CD4-positive, alpha-beta T cell (primary cell): ENCODE measurements around the gene KAT2B. TPM values are rescaled to one million over a fixed set of nuclear protein-coding genes. Genes with fewer than 3 reads are reported as not detected.

Experiments used
- ATAC-seq: fragments of 200-7000 bp; cut with Tn5 transposase; one replicate; pipeline ENCODE4 v1.10.0; 2022; ENCODE audit warnings: mild to moderate bottlenecking; ENCODE audit not compliant: poor library complexity
- CTCF ChIA-PET: fragments of 350-600 bp; sonication (Branson Sonifier 250); formaldehyde crosslinking; loops from one replicate; lab custom pipeline; 2021; ENCODE audit warnings: antibody characterized with exemption, inconsistent platforms; lab: Charles Lee
- POLR2A ChIA-PET: fragments of 350-600 bp; sonication (Branson Sonifier 250); formaldehyde crosslinking; loops from one replicate; lab custom pipeline; 2021; ENCODE audit warnings: antibody characterized with exemption, inconsistent platforms; lab: Charles Lee
- DNase-seq, 14 experiments: peaks; one replicate each; pipeline ENCODE4 v3.0.0-alpha.2; 2013 to 2020; ENCODE audit warnings: mixed read lengths in 2 of 14
- H3K27ac ChIP-seq, 2 donors: one replicate each; pipeline versions ENCODE4 v1.5.1 to v1.7.0; 2013; ENCODE audit warnings: low read length in 2 of 2, low read depth in 1 of 2, mild to moderate bottlenecking in 1 of 2
- H3K27me3 ChIP-seq, 2 experiments: 1 replicate in 1 of 2; 2 replicates in 1 of 2; pipeline versions ENCODE4 v1.6.1 to v1.7.0; 2013; ENCODE audit warnings: low read length in 2 of 2, control low read depth in 1 of 2, mild to moderate bottlenecking in 1 of 2, moderate library complexity in 1 of 2; ENCODE audit not compliant: insufficient read depth in 2 of 2, control insufficient read depth in 1 of 2
- H3K36me3 ChIP-seq: one replicate; pipeline ENCODE4 v1.6.1; 2013; ENCODE audit warnings: low read length, control low read depth; ENCODE audit not compliant: insufficient read depth
- H3K4me1 ChIP-seq: one replicate; pipeline ENCODE4 v1.6.1; 2013; ENCODE audit warnings: low read length, control low read depth; ENCODE audit not compliant: insufficient read depth
- H3K4me3 ChIP-seq: one replicate; pipeline ENCODE4 v1.5.1; 2013; ENCODE audit warnings: mild to moderate bottlenecking, low read length, moderate library complexity
- H3K9me3 ChIP-seq, 2 experiments: 1 replicate in 1 of 2; 2 replicates in 1 of 2; pipeline versions ENCODE4 v1.6.1 to v1.7.0; 2013; ENCODE audit warnings: low read length in 2 of 2, mild to moderate bottlenecking in 2 of 2, control low read depth in 1 of 2, moderate library complexity in 1 of 2; ENCODE audit not compliant: control insufficient read depth in 1 of 2, insufficient read depth in 1 of 2
- H3K27ac Mint-ChIP-seq: one replicate; pipeline ENCODE4 v1.8.0; 2020; ENCODE audit warnings: mixed read lengths
- H3K27me3 Mint-ChIP-seq: one replicate; pipeline ENCODE4 v1.8.0; 2021; ENCODE audit warnings: mixed read lengths
- H3K36me3 Mint-ChIP-seq: one replicate; pipeline ENCODE4 v1.8.0; 2021; ENCODE audit warnings: low read depth, mixed read lengths
- H3K4me1 Mint-ChIP-seq: one replicate; pipeline ENCODE4 v1.8.0; 2021; ENCODE audit warnings: low read depth, mixed read lengths
- H3K4me3 Mint-ChIP-seq: one replicate; pipeline ENCODE4 v1.8.0; 2020; ENCODE audit warnings: mild to moderate bottlenecking, mixed read lengths
- H3K9me3 Mint-ChIP-seq: one replicate; pipeline ENCODE4 v1.8.0; 2020; ENCODE audit warnings: mixed read lengths
- CTCF ChIP-seq: fragments of 200-600 bp; IDR thresholded peaks from one replicate; pipeline ENCODE4 v1.8.0; 2022; ENCODE audit warnings: antibody characterized with exemption, mild to moderate bottlenecking
- intact Hi-C, 2 experiments: fragments of 100-400 bp; cut with DNase I in 1 of 2; cut with micrococcal nuclease in 1 of 2; formaldehyde crosslinking; loops; one replicate each; pipeline versions ENCODE4 v1.15.1 to v1.9.0; 2023 to 2025; cut with DNase I, micrococcal nuclease
- total RNA-seq, 174 experiments: library from RNA in 2 of 174; stranded (reverse) in 2 of 174; gene quantifications; one replicate each; pipeline ENCODE4 v1.2.3 and lab custom pipeline; 2021 to 2026

The KAT2B gene
- total RNA-seq, 2 experiments from 2014 or later: 50.9 to 54.4 TPM

GRCh38 chr3:20103731-20104130 is 63.5 kb downstream of the KAT2B start:
- no peaks in the 10 kb centered on the region for H3K9me3 ChIP-seq
- Mint-ChIP-seq H3K27ac (peak overlapping the region; percentile 86), H3K27me3 (no peaks in the 10 kb centered on the region), H3K4me3 (peak overlapping the region; percentile 63), H3K36me3 (peaks cover 58% of the 10 kb centered on the region), H3K4me1 (peaks cover 54% of the 10 kb centered on the region), H3K9me3 (no peaks in the 10 kb centered on the region)
- peaks cover 13% of the 10 kb centered on the region for H3K36me3 ChIP-seq
- peak overlapping the region in 1 of 2 donors; percentile 59 for H3K27ac ChIP-seq
- no peaks in the 10 kb centered on the region for H3K27me3 ChIP-seq
- POLR2A ChIA-PET: interaction anchor here (0.7 to 2.7 kb wide), 2 partner anchors 13 to 63 kb away, joined by 3 to 15 read pairs; partner anchors contain the start of gene KAT2B
- CTCF ChIA-PET: interaction anchor here (0.8 to 2.1 kb wide), 5 partner anchors 8 to 64 kb away, joined by 3 to 7 read pairs (median 3); partner anchors contain the start of gene KAT2B
- no peak for TF ChIP-seq CTCF
- intact Hi-C loops: loop anchor here in 1 of 2 experiments (10.0 kb wide), 1 partner anchor 59 kb away; the partner anchor contains the start of gene KAT2B
- DNase-seq (no peak), ATAC-seq (no peak)
- no peak overlapping the region for H3K4me3 ChIP-seq
- peaks cover 48% of the 10 kb centered on the region for H3K4me1 ChIP-seq

GRCh38 chr3:20104167-20104661 is 64.0 kb downstream of the KAT2B start:
- no peak for TF ChIP-seq CTCF
- H3K4me1 ChIP-seq: peaks cover 50% of the 10 kb centered on the region
- peak; percentile 81 for ATAC-seq
- ChIA-PET POLR2A (interaction anchor here (2.7 kb wide), 1 partner anchor 63 kb away, joined by 15 read pairs; the partner anchor contains the start of gene KAT2B), CTCF (interaction anchor here (0.8 to 2.1 kb wide), 6 partner anchors 7 to 64 kb away, joined by 3 to 7 read pairs (median 3); partner anchors contain the start of gene KAT2B)
- Mint-ChIP-seq H3K27ac (peak overlapping the region; percentile 86), H3K36me3 (peaks cover 58% of the 10 kb centered on the region), H3K9me3 (no peaks in the 10 kb centered on the region), H3K4me3 (peak overlapping the region; percentile 63), H3K4me1 (peaks cover 49% of the 10 kb centered on the region), H3K27me3 (no peaks in the 10 kb centered on the region)
- H3K27me3 ChIP-seq: no peaks in the 10 kb centered on the region
- DNase-seq: peak in 10 of 14 experiments; percentile 3 to 87 (median 14)
- no peaks in the 10 kb centered on the region for H3K9me3 ChIP-seq
- H3K4me3 ChIP-seq: no peak overlapping the region
- H3K27ac ChIP-seq: peak overlapping the region in 1 of 2 donors; percentile 59
- intact Hi-C loops: loop anchor here in 1 of 2 experiments (10.0 kb wide), 1 partner anchor 59 kb away; the partner anchor contains the start of gene KAT2B
- peaks cover 10% of the 10 kb centered on the region for H3K36me3 ChIP-seq

GRCh38 chr3:20105513-20106280 is 65.5 kb downstream of the KAT2B start:
- Histone ChIP-seq H3K4me3 (no peak overlapping the region), H3K27me3 (no peaks in the 10 kb centered on the region), H3K27ac (peak overlapping the region in 1 of 2 donors; percentile 31), H3K4me1 (peaks cover 47% of the 10 kb centered on the region), H3K36me3 (peaks cover 8% of the 10 kb centered on the region), H3K9me3 (no peaks in the 10 kb centered on the region)
- Mint-ChIP-seq H3K4me3 (no peak overlapping the region), H3K27ac (peak overlapping the region; percentile 49), H3K27me3 (no peaks in the 10 kb centered on the region), H3K4me1 (peaks cover 35% of the 10 kb centered on the region), H3K36me3 (peaks cover 58% of the 10 kb centered on the region), H3K9me3 (no peaks in the 10 kb centered on the region)
- POLR2A ChIA-PET: interaction anchor here (0.6 kb wide), 2 partner anchors 9 to 62 kb away, joined by 3 to 7 read pairs; no protein-coding TSS in a partner anchor
- CTCF ChIA-PET: no interaction called here
- intact Hi-C loops: loop anchor here in 1 of 2 experiments (10.0 kb wide), 1 partner anchor 61 kb away; the partner anchor contains the start of gene KAT2B
- TF ChIP-seq CTCF: no peak
- ATAC-seq (no peak), DNase-seq (no peak)
